ENCODE results near the gene LRRC72.
"Not testable (repeated sequence)": the region's sequence is repeated elsewhere in the genome, so short reads cannot be mapped to it uniquely, and the experiment has no call there.

LRRC72 gene

DNA sequence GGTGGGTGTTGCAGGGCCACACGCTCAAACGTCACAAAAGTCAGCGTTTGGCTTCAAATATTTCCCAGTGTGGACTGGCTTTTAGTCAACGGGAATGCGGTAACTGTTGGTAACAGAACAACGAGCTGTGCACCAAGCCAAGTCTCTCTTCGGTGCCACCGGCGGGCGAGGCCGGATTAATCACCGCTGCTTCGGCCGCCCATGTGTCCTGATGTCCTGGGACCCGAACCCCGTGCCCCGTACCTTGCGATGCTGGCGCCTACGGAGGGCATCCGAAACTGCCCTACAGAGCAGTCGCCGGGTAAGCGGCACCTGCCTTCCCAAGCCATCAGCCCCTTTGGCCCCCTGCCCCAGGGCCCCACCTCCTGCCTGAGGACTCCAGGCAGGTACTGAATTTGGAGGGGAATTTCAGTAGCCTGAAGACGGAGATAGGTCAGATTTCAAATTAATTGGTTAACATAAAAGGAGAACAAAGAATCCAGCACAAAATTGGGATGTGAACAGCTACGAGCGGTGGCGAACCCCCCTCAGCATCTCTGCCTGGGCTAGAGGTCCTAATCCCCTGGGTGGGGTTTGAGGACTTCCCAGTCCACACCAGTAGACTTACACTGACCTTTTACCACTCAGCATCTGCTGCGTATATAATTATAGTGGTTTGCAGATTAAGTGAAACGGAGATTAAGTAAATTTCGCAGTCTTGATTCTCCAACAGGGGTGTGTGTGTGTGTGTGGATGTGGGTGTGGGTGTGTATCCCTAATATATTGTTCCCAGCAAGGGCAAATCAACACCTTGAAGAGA is at the start of gene LRRC72:
LRRC72 (plus strand) TSS at position 84 of the 799 bp plus-strand sequence; CDS start at position 212, 128 bp downstream.
- DNase-seq (ENCODE audit: low read depth): no peak

DNA sequence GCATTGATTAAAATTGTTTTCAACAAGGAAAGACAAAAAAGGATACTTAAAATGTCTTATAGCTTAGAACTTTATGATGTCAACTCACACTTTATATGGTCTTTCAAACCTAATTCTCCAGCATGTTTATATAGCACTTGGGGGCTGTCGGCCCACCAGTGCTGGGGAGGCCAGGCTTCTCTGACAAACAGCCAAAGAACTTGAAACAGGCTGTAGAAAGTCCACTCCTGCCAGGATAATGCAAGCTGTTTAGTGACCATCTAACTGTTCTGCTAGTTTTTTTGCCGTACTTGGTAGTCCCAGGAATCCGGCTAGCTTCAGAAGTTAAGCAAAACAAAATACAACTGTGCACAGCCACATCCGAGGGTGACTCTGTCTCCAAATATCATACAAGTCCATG is 47.5 kb upstream of the LRRC72 start:
- no peak for DNase-seq (ENCODE audit: low read depth)

DNA sequence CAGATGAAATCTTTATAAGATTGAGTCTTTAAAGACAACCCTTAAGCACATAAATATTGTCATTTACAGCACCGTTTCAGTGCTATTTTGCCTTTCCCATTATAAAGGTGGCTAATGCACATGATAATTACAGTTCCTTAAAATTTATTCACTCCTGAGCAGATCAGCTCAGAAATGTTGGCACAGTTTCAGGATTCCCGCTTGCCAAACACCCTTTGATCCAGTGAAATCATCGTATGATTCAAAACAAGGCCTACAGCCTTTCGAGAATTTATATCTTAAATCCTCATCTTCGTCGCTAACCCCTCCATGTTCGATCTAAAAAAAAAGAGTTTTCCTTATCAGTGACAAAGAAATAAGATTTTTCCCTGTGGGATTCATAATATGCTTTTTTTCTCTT is 47.0 kb upstream of the LRRC72 start:
- DNase-seq (ENCODE audit: low read depth): no peak

DNA sequence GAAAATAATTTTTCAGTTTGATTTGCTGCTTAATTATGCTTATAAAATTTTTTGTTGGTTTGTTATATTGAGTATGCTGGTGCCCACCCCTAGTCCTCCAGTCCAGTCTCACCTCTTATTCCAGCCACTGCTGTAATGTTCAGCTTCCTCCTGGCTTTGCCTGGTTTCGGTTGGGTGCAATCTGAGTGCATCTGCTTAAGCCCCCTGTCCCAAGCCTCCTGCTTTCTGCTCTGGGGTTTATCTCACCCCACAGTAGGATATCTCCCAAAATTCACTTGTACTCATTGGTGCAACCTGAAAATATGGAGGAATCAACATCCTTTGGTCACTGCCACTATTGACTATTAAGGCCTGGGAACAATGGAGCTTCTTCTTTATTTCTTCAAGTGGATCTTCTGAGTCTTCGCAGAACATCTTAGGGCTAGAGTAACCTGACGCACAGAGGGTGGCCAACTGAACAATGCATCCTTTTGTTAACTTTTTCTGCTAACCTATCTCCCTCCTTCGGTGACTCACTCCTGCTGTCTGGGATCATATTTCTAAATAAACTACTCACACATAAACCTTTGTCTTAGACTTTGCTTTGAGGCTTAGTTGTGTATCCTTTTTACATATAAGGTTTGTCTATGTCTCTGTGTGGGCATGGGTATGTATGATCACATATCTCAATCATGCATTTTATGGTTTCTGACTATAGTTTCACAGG is 42.0 kb upstream of the LRRC72 start:
- no peak for DNase-seq (ENCODE audit: low read depth)

DNA sequence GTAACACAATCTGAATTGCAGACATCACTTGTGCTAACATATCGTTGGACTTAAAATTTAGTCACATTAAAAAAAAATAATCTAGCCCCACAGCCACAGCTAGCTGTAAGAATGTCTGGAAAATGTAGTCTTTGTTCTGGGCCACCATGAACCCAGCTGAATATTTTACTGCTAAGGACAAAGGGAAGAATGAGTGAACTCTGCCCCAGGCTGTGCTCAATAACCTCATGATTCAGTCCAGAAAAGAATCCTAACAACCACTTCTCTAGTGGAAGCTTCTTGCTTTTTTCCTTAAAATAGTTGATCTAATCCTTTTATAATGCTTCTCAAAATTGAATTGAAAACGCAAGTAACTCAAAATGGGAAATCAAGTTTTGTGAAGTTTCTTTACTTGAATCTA is 35.5 kb upstream of the LRRC72 start:
- DNase-seq (ENCODE audit: low read depth): no peak

DNA sequence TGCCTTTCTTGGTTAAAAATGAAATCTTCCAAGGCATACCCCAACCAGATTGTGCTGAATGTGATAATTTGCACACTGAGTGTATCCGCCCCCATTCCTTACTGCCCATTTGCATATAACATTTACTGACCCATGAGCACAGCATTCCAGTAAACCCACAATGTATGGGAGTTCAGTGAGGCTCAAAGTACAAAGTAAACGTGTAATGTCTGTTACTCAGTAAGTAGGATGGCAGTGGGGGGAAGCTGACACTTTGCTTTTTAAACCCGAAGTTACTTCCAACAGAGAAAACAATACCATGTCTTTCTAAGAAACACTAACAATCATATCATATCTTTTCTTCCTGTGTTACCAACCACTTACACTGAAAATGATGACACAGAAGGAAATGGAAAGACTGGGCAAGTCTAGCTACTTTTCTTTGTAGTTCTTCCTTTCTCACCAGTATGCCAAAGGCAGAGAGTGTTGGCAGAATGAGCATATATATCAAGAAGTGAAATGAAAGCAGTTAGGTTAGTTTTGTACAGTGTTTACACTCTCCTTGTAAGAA is 34.0 kb upstream of the LRRC72 start:
- DNase-seq (ENCODE audit: low read depth): no peak

DNA sequence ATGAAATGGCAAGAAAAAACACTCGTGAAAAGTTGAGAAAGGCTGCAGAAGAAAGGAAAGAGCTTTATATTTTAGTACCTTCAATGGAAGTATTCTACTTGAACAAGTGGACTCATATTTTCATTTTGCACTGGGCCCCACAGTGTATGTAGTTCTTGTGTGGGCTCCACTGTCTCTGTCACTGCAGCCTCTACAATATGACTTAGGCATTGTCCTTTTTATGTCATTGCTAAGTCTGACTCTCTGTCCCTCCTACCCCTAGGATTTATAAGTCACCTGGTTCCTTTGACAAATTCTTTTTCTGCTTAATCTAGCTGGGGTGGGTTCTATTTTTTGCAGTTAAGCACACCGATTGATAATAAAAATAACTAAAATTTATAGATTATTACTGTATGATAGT is 33.4 kb upstream of the LRRC72 start:
- no peak for DNase-seq (ENCODE audit: low read depth)

DNA sequence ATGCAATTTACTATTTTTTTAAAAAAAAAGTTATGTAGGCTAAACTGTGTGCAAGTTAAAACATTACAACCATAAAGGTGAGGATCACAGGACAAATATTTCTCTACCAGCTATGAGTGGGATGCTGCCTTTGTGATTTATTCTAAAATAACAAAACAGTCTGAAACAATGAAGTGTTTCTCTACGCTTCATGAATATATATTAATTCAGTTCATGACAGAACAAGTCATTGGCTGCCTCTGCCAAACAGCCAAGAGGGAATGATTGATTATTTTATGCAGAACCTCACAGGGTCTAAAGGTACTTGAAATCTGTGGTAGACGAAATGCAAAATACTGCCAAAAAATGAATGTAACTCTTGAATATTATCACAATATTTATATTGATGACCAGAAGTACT is 32.1 kb upstream of the LRRC72 start:
- no peak for DNase-seq (ENCODE audit: low read depth)

DNA sequence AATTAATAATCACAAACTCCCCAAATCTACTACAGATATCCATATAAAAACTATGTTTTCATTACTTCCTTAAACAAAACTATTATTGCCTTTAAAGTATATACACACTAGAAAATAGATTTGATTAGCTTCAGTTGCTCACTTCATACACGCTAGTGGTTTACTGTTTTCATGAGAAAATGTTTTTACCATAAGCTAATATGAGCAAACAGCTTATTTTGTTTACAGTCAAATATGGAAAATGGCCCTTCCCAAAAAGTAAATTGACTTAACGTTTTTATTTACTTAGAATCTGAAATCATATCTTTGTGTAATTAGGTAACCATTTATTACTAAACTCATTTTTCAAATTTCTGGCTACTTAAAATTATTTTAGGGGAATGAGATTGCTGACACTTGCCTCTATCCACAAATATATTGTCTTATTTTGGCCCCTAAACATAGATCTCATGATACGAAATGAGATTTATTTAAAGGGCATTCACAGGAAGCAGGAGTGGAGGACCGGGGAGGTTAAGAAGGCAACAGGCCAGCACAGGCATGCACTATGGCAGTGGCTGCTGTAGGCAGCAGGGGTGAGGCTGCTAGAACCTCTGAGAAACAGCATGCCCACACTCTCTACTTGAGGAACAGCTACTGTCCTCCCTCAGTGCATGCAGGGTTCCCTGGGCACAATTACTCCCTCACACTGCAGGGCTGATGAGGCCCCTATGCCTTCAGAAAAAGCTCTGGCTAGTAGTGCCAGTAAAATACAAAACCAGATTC is 31.5 kb upstream of the LRRC72 start:
- no peak for DNase-seq (ENCODE audit: low read depth)

DNA sequence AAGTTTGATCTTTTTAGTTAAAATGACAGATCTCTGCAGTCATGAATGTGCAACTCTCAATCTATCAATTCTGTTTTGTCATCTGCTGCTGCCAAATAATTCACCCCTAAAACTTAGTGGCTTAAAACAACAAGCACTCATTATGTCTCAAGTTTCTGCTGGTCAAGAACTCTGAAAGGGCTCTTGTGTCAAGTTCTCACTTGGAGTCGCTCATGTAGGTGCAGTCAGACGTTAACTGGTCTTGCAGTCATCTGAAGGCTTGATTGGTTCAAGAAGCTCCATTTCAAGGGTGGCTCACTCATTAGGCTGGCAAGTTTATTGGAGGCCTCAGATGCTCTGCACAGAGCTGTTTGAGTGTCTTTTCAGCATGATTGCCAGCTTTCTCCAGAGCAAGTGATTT is 28.5 kb upstream of the LRRC72 start:
- no peak for DNase-seq (ENCODE audit: low read depth)

DNA sequence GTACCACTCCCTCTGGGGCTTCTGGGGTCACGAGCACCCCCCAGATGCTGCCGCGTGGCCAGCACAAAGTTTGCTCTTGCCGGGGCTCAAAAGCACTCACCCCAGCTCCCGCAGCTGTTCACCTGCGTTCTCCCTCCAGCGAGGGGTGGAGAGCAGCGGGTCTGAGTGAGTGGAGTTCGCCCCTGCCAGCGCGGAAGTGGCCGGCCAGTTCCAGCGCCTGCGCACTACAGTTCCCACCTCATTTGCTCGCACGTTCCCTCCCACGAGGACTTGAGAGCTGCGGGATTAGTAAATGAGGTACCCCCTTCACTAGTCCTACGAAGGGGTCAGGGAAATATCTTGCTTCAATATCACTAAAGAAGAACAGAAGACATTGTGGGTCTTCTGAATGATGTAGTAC is 24.3 kb upstream of the LRRC72 start:
- DNase-seq (ENCODE audit: low read depth): no peak

DNA sequence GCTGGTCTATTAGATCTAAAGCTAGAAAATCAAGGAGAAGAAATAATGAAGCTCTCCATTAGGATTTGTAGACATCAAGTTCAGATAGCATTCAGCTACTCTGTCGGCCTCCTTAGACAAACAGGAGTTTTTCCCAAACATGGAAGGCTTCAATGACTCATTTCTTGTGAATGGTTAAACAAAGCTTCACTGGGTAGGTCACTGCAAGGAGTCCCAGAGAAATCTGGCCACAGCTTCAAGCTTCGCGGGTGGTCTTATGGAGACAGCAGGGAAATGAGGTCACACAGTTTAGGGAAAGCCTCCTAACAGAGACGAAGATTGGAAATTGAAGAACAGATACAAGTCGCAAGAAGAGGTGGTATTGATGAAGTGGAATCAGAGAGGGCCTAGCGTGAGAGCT is 22.6 kb upstream of the LRRC72 start:
- DNase-seq (ENCODE audit: low read depth): no peak

DNA sequence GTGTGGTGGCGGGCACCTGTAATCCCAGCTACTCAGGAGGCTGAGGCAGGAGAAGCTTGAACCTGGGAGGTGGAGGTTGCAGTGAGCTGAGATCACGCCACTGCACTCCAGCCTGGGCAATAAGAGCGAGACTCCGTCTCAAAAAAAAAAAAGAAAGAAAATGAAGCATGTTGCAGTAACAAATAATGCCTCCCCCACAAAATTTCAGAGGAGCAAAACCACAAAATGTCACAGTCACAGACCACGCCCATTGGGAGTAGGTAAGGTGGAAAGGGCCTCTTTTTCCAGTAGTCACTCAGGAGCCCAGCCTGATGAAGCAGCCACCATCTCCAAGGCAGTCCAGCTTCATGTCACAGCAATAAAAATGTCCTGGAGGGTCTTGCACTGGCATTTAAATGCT is 20.2 kb upstream of the LRRC72 start:
- not testable (repeated sequence) for DNase-seq (ENCODE audit: low read depth)

DNA sequence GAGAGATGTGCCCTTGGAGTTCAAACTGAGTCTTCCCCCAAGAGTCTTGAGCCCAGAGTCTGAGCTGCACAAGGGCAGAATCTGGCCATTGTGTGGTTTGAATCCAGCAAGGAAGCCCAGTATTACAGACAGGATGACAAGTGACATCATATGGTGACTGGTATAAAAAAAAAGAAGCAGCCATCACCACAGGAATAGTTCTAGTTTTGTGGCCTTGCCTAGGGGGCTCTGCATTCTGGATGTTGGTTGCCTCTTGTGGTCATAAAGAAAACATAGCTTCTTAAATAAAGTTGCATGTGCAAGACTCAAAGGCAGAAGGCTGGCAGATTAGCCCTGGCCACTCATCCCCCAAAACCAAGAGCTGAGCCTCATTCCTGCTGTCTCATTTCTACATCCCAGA is 16.8 kb upstream of the LRRC72 start:
- no peak for DNase-seq (ENCODE audit: low read depth)

DNA sequence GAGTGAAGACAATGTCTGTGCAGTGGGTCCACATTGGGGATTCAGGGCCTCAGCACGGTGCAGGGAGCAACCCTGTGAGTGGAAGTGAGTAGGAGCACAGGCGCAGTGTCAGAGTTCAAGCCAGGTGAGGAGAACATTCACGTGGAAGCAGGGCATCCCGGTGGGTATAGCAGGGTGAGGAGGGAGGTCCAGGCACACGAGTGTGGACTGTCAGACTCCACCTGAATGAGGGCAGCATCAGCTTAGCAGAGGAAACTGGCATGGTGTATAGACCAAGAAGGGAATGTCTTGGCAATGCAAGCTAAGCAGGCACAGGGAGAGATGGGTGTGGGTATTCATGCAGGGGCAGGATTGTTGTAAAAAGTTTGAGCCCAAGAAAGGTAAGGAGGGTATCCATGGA is 15.3 kb upstream of the LRRC72 start:
- no peak for DNase-seq (ENCODE audit: low read depth)

DNA sequence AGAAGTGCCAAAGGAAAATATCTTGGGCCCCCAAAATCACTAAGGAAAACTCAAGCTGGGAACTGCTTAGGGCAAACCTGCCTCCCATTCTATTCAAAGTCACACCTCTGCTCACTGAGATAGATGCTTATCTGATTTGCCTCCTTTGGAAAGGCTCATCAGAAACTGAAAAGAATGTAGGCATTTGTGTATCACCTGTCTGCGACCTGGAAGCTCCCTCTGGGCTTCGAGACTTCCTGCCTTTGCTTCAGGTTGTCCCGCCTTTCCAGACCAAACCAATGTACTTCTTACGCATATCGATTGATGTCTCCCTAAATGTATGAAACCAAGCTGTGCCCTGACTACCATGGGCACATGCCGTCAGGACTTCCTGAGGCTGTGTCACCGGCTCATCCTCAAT is 14.5 kb upstream of the LRRC72 start:
- no peak for DNase-seq (ENCODE audit: low read depth)

DNA sequence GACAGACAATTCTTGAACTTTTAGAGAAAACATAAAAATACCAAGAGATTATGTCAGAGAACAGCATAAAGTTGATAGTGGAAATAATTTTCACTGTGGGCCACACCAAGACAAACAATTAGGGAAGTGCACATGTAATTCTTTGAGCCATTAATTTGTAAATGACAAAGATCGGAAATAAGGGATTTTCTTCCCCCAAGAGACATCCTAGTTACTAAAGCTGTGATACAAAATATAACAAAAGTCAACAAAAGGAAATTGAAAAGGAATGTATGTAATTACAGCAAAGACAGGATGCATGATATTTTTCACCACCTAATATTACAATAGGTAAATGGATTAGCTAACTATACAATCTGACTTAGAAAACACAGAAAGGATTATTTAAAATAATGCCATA is 12.4 kb upstream of the LRRC72 start:
- no peak for DNase-seq (ENCODE audit: low read depth)

DNA sequence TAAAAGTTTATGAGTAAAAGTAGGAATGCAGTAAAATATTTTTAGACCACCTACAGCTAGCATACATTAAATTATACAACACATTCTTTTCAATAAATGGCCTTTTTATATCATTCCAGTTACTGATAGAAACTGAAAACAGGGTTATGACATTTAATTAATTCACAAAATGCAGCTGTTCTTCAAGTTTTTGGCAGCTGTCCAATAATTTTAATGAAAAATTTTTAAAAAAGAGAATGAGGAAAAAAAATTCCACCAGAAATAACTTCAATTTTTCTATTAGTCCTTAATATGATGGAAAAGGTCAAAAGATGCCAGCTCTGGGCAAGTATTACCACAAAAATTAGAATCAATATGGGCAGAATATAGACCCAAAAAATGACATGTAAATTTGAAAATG is 11.9 kb upstream of the LRRC72 start:
- DNase-seq (ENCODE audit: low read depth): no peak

DNA sequence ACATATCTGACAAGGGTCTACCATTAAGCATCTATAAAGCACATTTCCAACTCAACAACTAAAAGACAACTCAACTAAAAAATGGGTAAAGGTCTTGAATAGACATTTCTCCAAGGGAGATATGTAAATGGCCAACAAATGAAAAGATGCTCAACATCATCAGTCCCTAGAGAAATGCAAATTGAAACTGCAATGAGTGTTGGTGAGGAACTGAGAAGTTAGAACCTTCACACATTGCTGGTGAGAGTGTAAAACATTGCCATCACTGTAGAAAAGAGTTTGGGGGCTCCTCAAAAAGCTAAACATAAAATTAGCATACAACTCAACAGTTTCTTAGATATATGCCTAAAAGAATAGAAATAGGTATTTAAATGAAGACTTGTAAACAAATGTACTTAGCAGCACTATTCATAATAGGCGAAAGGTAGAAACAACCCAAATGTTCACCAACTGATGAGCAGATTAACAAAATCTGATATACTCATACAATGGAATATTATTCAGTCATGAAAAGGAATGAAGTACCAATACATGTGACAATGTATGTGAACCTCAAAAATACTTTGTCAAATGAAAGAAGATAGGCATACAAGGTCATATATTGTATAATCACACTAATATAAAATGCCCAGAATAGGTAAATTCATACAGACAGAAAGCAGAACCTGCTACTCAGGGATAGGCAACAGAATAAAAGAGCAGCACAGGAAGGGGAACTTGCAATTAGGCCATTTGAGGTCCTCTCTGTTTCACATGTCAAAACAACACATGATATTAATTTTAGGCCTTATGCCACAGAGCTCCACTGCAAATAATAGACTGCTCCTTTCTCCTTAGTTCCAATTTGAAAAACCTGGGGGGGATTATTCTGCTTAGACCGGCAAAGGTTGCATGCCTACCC is 10.6 kb upstream of the LRRC72 start:
- no peak for DNase-seq (ENCODE audit: low read depth)

DNA sequence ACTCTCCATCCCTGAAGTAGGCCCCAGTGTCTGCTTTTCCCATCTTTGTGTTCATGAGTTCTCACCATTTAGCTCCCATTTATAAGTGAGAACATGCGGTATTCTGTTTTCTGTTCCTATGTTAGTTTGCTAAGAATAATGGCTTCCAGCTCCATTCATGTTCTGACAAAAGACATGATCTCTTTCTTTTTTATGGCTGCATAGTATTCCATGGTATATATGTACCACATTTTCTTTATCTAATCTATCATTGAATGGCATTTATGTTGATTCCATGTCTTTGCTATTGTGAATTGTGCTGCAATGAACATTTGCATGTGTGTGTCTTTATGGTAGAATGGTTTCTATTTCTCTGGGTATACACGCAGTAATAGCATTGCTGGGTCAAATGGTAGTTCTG is 6.6 kb upstream of the LRRC72 start:
- DNase-seq (ENCODE audit: low read depth): not testable (repeated sequence)

DNA sequence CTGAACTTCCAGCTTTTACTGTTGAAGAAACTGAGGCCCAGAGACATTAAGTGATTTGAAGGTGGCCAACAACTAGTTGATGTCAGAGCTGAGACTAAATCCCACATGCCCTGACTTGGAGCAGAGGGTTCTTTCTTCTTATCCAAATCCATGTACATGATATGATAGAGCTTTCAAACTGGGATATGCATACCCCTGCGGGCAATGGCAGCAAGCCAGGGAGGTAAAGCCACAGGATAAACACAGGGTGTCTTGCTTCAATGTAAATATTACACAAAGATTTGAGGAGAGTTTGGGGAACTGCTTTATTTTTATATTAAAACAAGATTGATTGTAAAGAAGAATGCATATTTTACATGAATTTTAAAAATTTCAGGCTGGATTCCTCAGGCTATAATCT is 2.3 kb upstream of the LRRC72 start:
- no peak for DNase-seq (ENCODE audit: low read depth)

DNA sequence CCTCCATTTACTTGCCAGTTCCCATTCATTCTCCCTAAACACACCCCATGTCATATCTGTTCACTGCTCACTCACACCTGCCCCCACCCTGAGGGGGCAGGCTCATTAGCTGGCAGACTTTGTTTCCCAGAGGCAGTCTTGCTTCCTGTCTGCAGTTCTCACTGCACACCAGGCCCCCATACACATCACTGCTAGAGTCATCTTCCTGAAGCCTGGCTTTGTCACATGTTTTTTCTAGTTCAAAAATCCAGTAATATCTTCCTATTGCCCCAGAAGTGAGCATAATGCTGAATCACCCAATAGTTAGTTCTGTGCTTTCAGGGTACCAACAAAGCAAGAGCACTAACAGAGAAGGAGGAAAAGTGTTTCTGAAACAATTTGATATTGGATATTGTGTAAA is 1.9 kb downstream of the LRRC72 start:
- no peak for DNase-seq (ENCODE audit: low read depth)

Data from activated T-helper 1 cell treated with Interleukin-2 at 50 U/mL for 16 hours (primary cell).